ENCODE measurements around the gene CARD8.

Gene CARD8

GRCh38 chr19:48175578-48175977 lies 80.1 kb downstream of the CARD8 start:
- TF ChIP-seq CTCF (IDR thresholded peaks at IDR 0.05; ENCODE audit: extremely low read depth, missing control alignments): no peak
- no peak for DNase-seq (ENCODE audit: low spot score)

- no peak for DNase-seq (ENCODE audit: low spot score)
- TF ChIP-seq CTCF (IDR thresholded peaks at IDR 0.05; ENCODE audit: extremely low read depth, missing control alignments): no peak
Observed at GRCh38 chr19:48174445-48175030, 81.2 kb downstream of the CARD8 start.

GRCh38 chr19:48171710-48172109 lies 84.0 kb downstream of the CARD8 start:
- TF ChIP-seq CTCF (IDR thresholded peaks at IDR 0.05; ENCODE audit: extremely low read depth, missing control alignments): no peak
- DNase-seq (ENCODE audit: low spot score): no peak

GRCh38 chr19:48170817-48171347 lies 84.8 kb downstream of the CARD8 start:
- DNase-seq (ENCODE audit: low spot score): no peak
- TF ChIP-seq CTCF (IDR thresholded peaks at IDR 0.05; ENCODE audit: extremely low read depth, missing control alignments): no peak

- TF ChIP-seq CTCF (IDR thresholded peaks at IDR 0.05; ENCODE audit: extremely low read depth, missing control alignments): no peak
- peak; percentile 98 for DNase-seq (ENCODE audit: low spot score)
Observed at GRCh38 chr19:48169939-48170803, 85.5 kb downstream of the CARD8 start, which contains the start of the genes LIG1 and ZSWIM9. LIG1 (minus strand) TSS chr19:48170344; CDS start chr19:48165566, 4,778 bp downstream. ZSWIM9 (plus strand) TSS chr19:48170680; CDS start chr19:48171803, 1,123 bp downstream.

GRCh38 chr19:48169578-48169938 lies 86.2 kb downstream of the CARD8 start:
- peak; percentile 95 for DNase-seq (ENCODE audit: low spot score)
- no peak for TF ChIP-seq CTCF (IDR thresholded peaks at IDR 0.05; ENCODE audit: extremely low read depth, missing control alignments)

GRCh38 chr19:48168689-48169088 lies 87.0 kb downstream of the CARD8 start:
- DNase-seq (ENCODE audit: low spot score): no peak
- no peak for TF ChIP-seq CTCF (IDR thresholded peaks at IDR 0.05; ENCODE audit: extremely low read depth, missing control alignments)

Data from GM20000 (cell line).